KG1 (cell line): ENCODE results near the gene SLC25A38.

ENCODE experiments used
- DNase-seq: peaks from one replicate; lab custom pipeline; 2025; lab: John Stamatoyannopoulos, UW

Gene SLC25A38

DNA sequence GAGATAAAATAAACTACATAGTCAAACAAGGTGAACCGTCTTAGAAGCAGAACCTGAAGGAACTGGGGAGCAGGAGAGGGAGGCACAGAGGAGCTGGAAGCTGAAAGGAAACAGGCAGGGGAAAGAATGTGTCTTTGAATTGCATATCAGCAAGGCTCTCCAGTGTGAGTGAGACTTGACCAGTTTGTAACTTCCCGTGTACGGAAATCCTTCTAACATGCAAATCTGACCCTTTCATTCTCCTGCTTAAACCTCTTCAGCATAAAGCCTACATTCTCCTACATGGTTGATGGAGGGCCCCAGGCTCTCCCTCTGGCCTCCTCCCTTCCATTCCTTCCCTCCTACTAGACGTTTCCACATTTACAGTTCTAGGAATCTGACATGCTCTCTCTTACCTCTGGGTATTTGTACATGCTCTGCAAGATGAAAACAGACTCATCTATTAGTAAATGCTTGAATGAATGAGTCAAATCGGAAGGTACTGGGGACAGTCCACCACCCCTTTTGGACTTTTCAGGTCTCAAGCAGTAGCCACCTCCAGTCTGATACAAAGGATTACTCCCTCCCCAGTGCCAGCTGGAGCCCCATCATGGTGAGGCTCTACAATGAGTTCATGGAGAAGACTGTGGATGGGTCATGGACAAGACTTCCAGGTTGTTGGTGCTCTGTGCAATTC is 6.1 kb upstream of the SLC25A38 start:
- no peak for DNase-seq

DNA sequence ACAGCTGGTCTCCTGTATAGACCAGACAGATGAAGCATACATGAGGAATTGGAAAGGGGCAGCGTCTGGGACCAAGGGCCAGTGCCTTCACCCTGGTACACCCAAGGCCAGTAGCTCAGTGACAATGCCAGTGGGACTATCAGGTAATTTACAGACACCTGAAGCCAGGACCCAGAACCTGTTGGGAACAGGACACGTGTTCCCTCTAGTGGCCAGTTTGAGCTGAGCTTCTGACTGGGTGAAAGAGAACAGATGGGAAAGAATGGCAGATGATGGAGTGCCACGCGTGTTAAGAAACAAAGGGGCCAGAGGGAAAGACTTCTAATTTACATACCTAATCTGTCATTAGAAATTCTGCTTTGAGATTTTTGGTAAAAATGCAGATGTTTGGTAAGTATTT is 5.1 kb upstream of the SLC25A38 start:
- DNase-seq = no peak

DNA sequence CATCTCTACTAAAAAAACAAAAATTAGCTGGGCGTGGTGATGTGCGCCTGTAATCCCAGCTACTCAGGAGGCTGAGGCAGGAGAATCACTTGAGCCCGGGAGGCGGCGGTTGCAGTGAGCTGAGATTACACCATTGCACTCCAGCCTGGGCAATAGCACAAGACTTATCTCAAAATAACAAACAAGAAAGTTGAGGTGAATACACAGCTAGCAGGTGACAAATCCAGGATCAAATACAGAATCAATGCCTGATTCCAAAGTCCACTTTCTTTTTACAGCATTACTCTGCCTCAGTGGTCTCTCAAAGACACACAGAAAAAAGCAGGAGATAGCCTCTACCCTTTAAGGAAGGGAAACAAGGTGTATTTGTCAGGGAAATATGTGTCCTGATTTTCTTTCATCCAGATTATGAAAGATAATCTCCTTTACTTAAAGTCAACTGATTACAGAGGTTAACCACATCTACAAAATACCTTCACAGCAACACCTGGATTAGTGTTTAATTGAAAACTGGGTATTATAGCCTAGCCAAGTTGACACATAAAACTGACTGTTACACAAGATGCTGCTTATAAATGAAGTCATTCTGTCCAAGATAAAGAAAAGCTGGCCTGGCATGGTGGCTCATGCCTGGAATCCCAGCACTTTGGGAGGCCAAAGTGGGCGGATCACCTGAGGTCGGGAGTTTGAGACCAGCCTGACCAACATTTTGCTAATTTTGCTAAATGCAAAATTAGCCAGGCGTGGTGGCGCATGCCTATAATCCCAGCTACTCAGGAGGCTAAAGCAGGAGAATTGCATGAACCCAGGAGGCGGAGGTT is 4.0 kb upstream of the SLC25A38 start:
- no peak for DNase-seq

DNA sequence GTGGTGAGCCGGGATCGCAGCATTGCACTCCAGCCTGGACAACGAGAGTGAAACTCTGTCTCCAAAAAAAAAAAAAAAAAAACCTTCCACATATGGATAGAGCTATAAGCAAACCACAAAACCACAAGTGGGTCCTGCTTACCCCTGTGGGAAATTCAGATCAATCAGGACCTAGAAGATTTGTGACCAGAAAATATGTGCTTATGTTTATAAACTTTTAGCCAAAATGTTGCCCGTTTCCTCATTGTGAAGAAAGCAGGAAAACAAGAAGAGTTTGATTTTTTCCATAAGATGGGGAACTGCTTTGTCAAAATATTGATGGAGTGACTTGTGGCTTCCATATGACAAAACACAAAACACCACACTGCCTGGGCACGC is 3.4 kb upstream of the SLC25A38 start:
- no peak for DNase-seq

DNA sequence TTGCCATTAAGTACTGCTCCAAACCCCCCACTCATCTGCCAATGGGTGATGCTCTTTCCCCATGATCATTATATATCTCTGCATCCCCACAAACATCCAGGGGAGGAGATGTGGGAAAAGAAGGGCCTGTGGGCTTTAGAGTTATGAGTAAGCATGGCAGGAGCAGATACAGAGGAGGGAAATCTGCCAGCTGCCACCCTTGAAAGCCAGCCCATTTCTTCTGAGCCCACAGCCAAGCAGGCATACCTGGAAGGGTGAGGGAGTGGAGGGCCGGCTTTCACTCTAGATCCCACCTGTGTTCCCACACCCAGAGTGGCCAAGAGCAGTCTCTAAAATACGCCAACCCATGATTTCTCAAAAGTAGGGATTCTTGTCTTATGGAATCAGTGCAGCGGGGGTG is 1.7 kb upstream of the SLC25A38 start:
- DNase-seq = no peak

DNA sequence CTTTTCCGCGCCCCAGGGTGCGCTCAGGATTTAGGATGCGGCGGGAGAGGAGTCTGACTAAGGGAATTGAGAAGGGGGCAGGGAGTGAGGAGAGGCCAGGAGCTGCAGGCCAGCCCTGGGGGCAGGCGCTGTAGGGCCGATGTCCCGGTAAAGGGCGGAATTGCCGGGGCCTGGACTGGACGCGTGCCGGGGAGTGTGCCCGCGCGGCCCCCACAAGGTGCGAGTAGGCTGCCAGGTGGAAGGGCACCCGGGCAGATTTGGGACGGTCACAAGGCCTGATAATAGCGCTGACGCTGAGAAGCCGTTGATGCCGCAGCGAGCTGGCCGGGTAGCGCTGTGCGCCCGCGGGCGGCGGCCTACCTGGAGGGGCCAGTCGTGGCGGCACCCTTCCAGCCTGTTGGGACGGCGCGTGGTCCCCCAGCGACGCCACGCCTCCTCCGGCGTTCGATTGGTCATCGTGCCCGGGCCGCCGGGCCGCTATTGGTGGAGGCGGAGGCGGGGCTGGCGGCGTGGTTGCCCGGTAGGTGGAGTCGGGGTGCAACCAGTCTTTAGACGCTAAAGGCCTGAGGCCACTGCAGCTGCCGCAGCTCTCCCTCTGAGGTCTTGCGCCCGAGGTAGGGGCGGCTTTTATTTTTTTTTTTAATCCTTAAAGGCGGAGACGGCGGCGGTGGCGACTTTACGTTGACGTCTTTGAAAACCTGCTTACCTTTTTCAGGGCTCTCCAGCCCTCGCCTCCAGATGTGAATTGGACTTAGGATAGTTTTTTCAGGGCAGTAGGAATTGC is 903 bp downstream of the SLC25A38 start:
- no peak for DNase-seq

DNA sequence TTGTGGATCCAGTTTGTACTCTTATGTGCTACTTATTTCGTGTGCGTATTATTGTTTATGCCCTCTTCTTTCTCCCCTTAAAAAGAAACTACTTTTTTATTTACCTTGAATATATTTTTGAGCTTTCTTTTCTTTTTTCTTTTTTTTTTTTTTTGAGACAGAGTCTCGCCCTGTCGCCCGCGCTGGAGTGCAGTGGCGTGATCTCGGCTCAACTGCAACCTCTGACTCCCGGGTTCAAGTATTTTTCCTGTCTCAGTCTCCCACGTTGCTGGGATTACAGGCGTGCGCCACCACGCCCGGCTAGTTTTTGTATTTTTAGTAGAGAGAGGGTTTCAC is 1.5 kb downstream of the SLC25A38 start:
- DNase-seq = no peak

DNA sequence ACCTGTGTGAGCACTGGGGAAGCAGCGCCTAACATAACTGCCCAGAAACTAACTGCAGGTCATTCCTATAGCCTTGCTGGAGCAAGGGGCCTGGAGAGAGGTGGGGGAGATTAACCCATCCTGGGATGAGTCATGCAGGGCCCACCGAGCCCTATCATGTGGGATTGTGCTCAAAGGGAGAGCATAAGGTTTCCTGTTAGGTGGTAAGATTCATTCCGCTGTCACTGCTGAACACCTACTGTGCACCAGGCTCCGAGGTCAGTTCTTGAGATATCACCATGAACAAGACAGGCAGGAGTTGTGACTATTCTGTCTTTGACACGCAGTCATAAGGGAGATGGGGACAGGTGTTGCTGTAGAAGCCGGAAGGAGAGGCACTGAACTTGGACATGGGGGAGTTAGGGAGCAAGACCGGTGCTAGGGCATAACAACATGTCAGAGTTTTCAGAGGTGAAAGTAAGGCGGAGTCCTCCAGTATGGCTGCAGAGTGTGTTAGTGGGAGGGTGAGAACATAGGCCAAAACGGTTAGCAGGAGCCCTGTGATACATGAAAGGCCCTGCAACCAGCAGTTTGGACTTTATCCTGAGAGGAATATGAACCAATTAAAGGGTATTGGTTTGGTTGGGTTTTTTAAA is 2.4 kb downstream of the SLC25A38 start:
- DNase-seq = no peak

DNA sequence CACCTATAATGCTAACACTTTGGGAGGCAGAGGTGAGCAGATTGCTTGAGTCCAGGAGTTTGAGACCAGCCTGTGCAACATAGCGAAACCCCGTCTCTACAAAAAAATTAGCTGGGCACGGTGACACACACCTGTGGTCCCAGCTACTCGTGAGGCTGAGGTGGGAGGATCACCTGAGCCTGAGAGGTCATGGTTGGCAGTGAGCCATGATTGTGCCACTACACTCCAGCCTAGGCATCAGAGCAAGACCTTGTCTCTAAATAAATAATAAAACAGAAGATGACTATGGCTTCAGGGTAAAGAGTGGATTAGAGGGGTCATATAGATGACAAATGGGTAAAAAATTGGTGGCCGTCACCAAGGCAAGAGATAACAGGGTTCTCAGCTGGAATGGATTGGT is 3.1 kb downstream of the SLC25A38 start:
- no peak for DNase-seq

DNA sequence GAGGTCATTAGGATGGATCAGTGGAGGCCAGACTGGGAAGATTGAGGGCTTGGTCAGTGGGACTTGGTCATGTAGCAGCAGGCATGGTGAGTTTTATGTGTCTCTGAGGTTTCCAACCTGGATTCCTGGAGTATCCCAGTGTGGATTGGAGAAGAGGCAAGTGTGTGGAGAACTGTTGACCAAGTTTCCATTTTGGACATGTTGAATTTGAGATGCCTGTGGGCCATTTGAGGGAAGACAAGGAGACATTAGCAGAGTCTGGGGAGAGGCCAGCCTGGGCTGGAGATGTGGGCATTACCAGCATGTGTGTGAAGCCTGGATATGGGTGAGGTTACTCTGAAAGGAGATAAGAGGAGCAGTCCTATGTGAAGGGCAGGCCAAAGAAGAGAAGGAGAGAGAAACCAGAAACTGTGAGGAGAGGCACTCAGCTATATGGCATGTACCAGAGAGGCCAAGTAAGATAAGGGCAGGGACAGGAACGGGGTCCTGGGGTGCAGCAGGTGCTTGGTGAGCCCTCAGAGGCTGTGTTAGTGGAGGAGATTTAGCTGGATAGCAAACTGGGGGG is 4.3 kb downstream of the SLC25A38 start:
- DNase-seq = no peak

DNA sequence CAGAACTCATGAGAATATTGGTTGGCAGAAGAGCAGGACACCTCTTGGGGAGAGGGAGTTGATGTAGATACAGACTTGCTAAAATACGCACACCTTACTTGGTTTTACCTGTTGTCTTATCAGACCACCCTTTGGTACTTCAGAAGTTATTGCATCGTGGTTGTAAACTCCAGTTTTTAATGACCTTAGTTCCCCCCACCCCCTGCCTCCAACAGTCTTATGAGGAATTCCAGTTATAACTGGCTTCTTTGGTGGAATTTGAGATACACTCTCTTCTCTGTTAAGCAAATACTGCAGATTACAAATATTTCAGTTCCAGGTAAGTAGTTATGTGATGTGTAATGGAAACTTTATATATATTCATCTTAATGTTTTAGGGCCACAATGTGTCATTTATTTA is 5.0 kb downstream of the SLC25A38 start:
- no peak for DNase-seq

DNA sequence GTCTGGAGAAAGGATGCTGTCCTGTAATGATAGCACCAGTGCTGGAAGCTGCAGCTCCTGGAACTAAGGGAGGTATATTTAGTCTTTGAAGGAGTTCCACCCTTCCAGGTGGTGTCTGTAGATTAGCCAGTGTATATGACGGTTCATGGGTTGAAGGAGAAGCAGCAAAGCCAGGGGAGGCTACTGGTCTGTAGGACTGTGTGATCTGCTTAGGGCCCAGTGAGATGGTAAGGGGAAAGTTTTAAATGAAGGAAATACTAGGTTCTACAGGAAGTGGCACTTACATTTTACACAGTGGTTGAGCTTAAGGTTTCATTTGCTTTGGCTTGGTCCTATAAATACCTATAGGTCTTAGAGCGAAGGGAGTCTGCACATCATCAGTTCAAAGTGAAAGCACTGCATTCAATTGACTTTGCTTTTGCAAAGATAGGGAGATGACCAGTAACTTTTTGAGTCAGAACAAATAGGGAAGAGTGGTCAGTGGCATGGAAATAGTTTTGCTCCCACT is 5.6 kb downstream of the SLC25A38 start:
- no peak for DNase-seq

DNA sequence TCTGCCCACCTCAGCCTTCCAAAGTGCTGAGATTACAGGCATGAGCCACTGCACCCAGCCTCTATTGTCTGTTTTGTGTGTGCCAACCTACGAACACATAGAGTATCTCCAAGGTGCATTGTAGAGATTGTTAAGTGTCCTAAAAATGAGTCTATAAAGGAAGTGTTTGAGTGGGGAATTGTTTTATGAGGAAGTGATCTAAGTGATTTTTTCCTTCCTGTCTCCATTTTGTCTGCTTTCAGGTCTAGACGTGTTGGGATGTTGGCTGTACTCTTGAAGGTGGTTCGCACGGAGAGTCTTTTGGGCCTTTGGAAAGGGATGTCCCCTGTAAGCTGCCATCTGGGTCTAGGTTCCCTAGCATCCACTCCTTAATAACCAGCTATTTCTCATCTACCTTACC is 7.0 kb downstream of the SLC25A38 start:
- DNase-seq = no peak

DNA sequence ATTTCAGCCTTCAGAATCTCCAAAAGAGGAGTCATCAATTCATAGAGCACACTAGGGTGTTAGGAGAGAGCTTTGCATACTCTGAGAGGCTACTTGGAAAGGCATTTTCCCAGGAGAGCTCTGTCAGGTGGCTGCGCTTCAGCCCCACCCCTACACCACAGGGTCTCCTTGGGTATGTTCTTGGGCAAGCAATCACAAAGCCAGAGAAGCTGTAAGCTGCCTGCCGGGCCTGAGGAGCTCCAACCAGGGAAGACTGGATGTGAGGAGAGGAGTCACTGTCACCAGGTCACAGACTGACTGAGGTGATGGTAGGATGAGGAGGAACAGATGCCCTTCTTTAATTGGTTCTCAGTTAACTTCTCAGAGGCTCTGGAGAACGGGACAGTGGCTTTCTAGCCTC is 13.5 kb downstream of the SLC25A38 start:
- no peak for DNase-seq

DNA sequence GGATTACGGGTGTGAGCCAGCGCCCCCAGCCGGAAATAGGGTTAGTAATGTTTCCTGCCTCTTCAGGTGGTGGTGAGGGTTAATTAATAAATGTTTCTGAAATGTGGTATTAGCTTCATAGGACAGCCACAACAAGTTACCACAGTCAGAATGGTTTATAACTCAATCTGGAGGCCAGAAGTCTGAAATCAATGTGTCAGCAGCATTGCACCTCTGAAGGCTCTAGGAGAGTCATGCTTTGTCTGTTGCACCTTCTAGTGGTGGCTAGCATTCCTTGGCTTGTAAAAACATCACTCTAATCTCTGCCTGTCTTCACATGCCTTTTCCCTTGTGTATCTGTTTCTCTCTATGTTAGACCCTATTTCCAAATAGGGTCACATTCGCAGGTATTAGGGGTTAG is 15.5 kb downstream of the SLC25A38 start:
- DNase-seq = no peak

DNA sequence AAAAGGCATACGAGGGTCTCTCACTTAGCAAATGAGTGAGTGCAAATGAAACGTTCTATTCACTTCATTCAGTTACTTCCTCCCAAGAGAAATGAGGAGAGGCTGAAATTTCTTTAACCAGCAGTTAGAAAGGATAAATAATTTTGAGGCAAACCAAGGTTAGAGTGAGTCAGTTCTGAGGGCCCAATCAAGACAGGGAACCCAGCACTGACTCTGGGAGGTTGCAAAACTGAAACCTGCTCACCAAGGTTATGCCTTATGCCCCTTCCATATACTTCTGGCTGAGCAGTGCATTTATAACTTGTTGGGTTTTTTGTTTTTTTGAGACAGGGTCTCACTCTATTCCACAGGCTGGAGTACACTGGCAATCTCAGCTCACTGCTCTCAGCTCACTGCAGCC is 18.8 kb downstream of the SLC25A38 start:
- DNase-seq = no peak

DNA sequence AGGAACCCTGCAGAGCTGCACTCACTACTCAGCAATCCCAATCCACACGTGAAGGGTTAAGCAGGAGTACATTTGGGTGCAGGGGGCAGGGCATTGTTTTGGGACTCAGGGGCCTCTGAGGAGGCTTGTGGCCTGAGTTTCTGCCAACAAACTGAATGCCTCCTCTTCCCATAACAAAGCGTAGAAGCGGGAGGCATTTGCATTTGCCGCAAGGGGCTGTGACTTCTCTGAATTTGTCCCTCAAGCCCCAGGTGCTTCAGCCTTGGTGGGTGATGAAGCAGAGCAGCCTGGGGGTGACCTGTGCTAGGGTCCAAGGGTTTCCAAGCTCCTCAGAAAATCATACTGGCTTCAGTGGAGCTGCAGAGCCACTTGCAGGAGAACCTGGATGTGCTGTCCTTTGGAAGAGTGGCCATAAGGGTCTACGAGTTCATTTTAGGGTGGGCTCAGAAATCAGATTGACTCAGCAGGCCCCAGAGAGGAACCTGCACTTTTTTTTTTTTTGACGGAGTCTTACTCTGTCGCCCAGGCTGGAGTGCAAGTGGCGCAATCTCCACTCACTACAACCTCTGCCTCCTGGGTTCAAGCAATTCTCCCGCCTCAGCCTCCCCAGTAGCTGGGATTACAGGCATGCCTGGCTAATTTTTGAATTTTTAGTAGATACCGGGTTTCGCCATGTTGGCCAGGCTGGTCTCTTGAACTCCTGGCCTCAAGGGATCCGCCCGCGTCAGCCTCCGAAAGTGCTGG is 21.9 kb downstream of the SLC25A38 start:
- DNase-seq = no peak

DNA sequence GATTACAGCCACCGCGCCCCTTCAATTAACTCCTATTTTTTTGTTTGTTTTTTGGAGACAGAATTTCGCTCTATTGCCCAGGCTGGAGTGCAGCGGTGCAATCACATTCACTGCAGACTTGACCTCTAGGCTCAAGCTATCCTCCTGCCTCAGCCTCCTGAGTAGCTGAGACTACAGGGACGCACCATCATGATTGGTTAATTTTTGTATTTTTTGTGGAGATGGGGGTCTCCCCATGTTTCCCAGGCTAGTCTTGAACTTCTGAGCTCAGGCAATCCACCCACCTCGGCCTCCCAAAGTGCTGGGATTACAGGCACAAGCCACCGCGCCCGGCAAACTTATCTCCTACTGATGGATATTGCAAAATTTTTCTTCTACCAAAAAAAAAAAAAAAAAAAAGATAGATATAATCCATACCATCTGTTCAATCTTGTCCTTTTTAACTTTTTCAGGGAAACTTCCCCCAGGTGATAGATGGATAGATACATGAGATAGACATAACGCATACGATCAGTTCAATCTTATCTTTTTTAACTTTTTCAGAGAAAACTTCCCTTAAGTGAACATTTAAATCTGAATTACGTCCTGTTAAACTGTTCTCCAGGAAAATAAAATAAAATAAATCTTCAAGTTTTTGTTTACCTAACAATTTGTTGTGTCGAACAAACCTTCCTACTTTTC is 22.7 kb downstream of the SLC25A38 start:
- no peak for DNase-seq

DNA sequence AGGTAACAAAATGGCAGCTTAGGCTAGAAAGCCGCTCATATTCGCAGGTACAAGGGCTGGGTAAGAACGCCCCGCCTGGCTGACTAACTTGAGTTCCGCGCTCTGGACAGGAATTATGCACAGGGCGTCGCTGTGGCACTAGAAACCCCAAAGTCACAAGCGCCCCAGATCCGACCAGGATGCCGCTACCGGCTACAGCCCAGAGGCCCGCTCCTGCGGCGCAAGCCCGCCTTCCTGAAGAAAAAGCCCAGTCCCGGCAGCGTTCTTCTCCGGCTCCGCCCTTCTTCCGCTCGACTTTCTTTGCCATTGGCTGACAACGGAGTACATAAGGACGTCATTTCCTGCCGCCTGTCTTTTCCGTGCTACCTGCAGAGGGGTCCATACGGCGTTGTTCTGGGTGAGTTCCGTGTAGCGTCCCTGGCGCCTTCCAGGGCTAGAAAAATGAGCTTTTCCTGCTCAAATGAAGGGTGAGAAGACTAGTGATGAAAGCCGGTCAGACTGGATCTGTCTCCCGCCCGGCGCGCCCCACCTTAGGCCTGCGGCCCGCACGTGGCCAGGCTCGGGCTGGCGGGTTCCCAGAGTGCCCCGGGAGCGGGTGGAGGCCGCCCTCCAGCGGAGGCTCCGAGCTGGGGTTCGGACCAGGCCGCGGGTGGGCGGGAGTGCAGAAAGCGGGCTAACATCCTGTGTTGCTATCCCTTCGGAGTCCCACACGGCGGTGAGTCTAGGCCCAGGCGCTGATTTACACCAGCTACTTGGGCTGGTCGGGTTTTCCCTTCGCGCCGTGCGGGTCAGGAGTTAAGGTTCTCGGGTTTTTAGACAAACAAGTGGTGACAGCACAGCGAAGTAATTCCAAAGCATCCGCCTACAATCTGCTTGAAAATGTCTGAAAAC is 23.4 kb downstream of the SLC25A38 start, which contains the start of gene RPSA:
TSS of gene RPSA (plus strand) at position 353 of the 891 bp plus-strand sequence. CDS start 934 bp downstream, outside the sequence.
- peak; percentile 94 for DNase-seq

DNA sequence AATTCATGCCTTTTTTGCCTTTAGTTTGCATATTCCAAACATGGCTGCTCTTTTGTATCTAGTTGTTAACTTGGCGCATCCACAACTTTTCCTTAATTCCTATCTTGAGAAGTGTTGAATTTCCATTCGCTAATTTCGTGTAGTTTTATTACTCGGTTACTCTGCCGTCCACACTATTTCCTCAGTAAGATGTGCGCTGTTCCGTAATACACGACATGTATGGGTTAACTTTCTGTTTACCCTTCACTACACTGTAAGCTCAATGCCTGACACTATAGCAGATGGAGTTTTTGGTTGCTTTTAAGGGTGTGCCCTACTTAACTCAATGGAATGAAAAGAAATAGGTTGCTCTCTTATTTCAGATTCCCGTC is 24.1 kb downstream of the SLC25A38 start:
- no peak for DNase-seq
